ENCODE results near the gene DYNC1H1. TPM values are rescaled to one million over a fixed set of nuclear protein-coding genes. Genes with fewer than 3 reads are reported as not detected.
"Not testable (repeated sequence)": the region's sequence is repeated elsewhere in the genome, so short reads cannot be mapped to it uniquely, and the experiment has no call there.

The DYNC1H1 gene
- polyA plus RNA-seq, 4 donors, result 313 to 380 (median 338) TPM

GRCh38 chr14:102057480-102058114 lies 93.2 kb downstream of the DYNC1H1 start:
- no peak for DNase-seq (ENCODE audit: low read depth in 4 of 4, low spot score in 3 of 4)

GRCh38 chr14:102058146-102058545 lies 93.8 kb downstream of the DYNC1H1 start:
- DNase-seq (ENCODE audit: low read depth in 4 of 4, low spot score in 3 of 4), result no peak

DNA sequence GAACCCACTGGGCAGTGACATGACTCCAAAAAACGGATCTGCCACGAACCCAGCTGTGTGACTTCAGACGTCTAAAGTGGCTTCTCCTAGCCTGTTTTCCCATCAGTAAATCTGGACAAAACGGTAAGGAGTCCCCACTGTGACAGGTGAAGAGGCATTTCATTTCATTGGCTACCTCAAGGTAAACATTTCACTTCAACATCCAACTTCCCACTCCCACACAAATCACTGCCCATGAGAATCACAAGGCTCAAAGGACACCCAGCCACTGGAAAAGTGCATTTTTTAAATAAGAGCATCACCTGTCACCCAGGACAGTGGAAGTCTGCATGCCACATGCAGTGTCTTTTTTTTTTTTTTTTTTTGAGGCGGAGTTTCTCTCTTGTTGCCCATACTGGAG lies 94.6 kb downstream of the DYNC1H1 start:
- peak in 1 of 4 donors; percentile 12 for DNase-seq (ENCODE audit: low read depth in 4 of 4, low spot score in 3 of 4)

DNA sequence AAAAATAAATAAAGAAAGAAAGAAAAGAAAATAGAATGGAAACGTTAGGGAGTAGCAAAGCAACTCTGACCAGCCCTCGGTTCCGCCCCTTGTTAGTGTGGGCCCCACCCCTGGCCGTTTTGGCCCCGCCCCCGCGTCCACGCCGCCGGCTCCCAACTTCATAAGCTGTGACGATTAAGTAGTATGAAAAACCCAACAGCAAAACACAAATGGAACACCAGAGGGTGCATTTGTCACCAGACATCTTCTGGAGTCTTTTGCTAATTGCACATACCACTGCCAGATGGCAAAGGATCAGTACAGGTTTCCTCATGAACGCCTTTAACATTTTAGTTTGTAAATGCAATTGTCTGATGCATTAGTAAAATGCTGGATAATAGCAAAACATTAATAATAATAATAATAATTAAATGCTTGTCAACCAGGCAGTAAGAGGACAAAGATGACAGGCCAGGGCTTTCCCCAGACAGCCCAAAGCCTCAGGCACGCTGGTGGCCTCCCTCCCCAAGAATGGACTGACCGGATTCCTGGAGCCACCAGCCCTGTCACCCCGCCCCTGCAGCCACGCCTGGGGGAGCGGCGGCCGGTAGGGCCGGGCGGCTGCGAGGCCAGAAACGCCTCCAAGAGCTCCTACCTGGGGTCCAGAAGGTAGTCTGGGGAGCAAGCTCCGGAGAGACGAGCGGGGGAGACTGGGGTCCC lies 98.9 kb downstream of the DYNC1H1 start:
- DNase-seq (ENCODE audit: low read depth in 4 of 4, low spot score in 3 of 4), result peak in 3 of 4 donors; percentile 46 to 76 (median 72)

DNA sequence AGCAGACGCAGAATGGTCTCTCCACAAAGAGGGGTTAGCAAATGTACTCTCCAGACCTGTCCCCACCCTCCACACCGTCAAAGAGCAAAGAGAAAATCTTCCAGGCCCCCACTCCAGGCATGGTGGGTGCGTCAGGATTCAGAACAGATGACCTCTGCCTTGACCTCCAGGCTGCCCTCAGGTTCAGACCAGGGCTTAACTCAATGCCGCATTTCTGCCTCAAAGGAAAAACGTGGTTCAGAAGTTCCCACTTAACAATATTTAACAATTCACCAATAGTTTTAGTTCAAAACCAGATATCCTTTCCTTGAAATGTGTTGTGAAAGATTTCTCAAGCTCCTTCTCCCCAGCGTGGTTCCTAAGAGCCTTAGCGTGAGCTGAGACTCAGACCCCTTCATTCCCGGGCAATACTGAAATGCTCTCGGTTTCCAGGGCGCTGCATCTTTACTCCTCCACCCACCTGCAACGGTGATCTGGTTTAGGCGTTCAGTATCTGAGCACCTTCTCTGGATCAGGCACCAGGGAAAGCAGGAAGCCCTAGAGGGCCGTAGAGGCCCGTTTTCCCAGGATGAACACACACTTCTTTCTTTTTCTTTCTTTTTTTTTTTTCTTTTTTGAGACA lies 99.5 kb downstream of the DYNC1H1 start:
- DNase-seq (ENCODE audit: low read depth in 4 of 4, low spot score in 3 of 4), result no peak

- not testable (repeated sequence) for DNase-seq (ENCODE audit: low read depth in 4 of 4, low spot score in 3 of 4)
Measured at GRCh38 chr14:102064590-102064989, 100.2 kb downstream of the DYNC1H1 start.

DNA sequence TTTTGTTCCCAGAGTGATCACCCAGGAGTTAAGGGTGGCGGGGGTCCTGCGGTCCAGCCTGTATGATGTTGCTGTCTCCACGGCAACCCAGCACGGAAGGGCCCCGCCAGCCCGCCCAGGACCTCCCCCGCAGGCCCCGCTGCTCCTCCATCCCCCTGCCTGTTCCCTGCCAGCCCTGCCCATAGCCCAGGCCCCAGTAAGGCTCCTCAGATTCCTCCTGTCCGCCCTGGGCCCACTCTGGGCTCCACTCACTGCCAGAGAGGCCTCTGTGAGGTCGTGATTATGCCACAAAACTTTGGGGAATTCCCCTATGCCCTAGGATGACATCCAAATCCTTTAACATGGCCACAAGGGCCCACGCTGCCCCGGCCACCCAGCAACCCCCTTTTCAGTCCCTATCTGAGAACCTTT lies 101.7 kb downstream of the DYNC1H1 start:
- DNase-seq (ENCODE audit: low read depth in 4 of 4, low spot score in 3 of 4), result no peak

GRCh38 chr14:102071283-102071998 lies 107.1 kb downstream of the DYNC1H1 start:
- no peak for DNase-seq (ENCODE audit: low read depth in 4 of 4, low spot score in 3 of 4)

GRCh38 chr14:102074415-102074964 lies 110.1 kb downstream of the DYNC1H1 start:
- DNase-seq (ENCODE audit: low read depth in 4 of 4, low spot score in 3 of 4), result no peak

- DNase-seq (ENCODE audit: low read depth in 4 of 4, low spot score in 3 of 4), result no peak
Measured at GRCh38 chr14:102075155-102075554, 110.8 kb downstream of the DYNC1H1 start.

- DNase-seq (ENCODE audit: low read depth in 4 of 4, low spot score in 3 of 4), result no peak
Measured at GRCh38 chr14:102077382-102077709, 113.0 kb downstream of the DYNC1H1 start.

GRCh38 chr14:102078361-102078791 lies 114.0 kb downstream of the DYNC1H1 start:
- DNase-seq (ENCODE audit: low read depth in 4 of 4, low spot score in 3 of 4), result not testable (repeated sequence)

DNA sequence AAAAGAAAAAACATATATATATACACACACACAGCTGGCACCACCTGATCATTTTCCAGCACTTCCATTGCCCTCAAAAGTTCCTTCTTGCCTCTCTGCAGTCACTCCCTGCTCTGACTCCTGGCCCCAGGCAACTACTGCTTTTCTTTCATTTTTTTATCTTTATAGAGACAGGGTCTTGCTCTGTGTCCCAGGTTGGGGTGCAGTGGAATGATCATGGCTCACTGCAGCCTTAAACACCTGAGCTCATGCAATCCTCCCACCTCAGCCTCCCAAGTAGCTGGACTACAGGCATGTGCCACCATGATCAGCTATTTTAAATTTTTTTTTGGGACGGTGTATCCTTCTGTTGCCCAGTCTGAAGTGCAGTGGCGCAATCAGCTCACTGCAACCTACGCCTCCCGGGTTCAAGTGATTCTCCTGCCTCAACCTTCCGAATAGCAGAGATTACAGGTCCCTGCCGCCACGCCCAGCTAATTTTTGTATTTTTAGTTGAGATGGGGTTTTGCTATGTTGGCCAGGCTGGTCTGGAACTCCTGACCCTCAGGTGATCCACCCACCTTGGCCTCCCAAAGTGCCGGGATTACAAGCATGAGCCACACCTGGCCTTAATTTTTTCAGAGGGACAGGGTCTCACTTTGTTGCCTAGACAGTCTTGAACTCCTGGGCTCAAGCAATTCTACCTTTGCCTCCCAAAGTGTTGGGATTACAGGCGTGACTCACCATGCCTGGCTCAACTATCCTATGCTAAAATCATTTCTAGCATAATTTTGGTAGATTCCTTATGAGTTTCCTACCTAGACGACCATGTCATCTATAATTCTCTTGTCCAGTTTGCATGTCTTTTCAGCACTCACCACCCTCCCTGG lies 114.7 kb downstream of the DYNC1H1 start:
- DNase-seq (ENCODE audit: low read depth in 4 of 4, low spot score in 3 of 4), result no peak

DNA sequence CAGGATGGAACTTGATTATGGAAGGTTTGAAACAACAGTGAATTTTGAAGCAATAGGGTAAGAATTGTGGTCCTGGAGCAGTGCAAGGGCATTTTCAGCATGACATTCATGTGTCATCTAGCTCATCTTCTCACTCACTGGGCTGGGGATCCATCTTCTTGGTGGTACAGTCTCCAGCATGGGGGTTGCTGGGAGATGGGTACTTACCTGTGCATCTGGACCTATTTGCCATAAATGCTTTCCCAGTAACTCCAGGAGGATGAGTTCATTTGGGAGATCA lies 115.3 kb downstream of the DYNC1H1 start:
- DNase-seq (ENCODE audit: low read depth in 4 of 4, low spot score in 3 of 4), result no peak

- no peak for DNase-seq (ENCODE audit: low read depth in 4 of 4, low spot score in 3 of 4)
Measured at GRCh38 chr14:102080183-102081080, 116.1 kb downstream of the DYNC1H1 start.

- no peak for DNase-seq (ENCODE audit: low read depth in 4 of 4, low spot score in 3 of 4)
Measured at GRCh38 chr14:102081231-102082080, 117.1 kb downstream of the DYNC1H1 start.

GRCh38 chr14:102084522-102084921 lies 120.1 kb downstream of the DYNC1H1 start:
- DNase-seq (ENCODE audit: low read depth in 4 of 4, low spot score in 3 of 4), result not testable (repeated sequence)

DNA sequence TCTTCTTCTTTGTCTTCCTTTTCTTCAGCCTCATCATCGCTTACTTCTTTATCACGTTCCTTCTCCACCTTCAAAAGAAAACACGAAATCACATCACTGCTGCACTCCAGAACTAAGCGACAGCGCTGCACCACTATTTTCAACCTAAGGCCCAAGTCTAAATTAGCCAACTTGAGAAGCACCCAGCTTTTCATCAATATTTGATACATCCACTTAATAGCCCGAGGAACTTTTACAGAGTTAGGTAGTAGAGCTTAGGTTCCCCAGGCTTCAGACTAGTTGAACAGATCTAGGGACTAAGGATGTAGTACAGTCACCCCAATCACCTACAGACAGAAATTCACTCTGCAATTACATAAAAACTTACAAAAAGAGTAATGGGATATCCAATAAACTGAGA lies 120.6 kb downstream of the DYNC1H1 start:
- DNase-seq (ENCODE audit: low read depth in 4 of 4, low spot score in 3 of 4), result no peak
